CD4-positive, alpha-beta memory T cell (primary cell): Measurements from ENCODE around the gene KRTAP10-2. TPM values are rescaled to one million over a fixed set of nuclear protein-coding genes. Genes with fewer than 3 reads are reported as not detected.
"Not testable (repeated sequence)": the region's sequence is repeated elsewhere in the genome, so short reads cannot be mapped to it uniquely, and the experiment has no call there.

Source experiments
- CTCF ChIA-PET: fragments of 350-600 bp; sonication (Branson Sonifier 250); formaldehyde crosslinking; loops from one replicate; lab custom pipeline; 2021; ENCODE audit warnings: inconsistent platforms; ENCODE audit not compliant: partially characterized antibody; lab: Charles Lee
- POLR2A ChIA-PET: fragments of 350-600 bp; sonication (Branson Sonifier 250); formaldehyde crosslinking; loops from one replicate; lab custom pipeline; 2021; ENCODE audit not compliant: partially characterized antibody; lab: Charles Lee
- DNase-seq, 5 donors: peaks; one replicate each; pipeline versions ENCODE4 v3.0.0 to v3.0.0-alpha.2; 2020 to 2022; ENCODE audit warnings: mixed read lengths in 1 of 5
- H3K27ac ChIP-seq: one replicate; pipeline ENCODE4 v1.7.0; 2013; ENCODE audit warnings: low read depth, low read length
- H3K27me3 ChIP-seq: 2 replicates; pipeline ENCODE4 v1.7.0; 2013; ENCODE audit warnings: mild to moderate bottlenecking, low read length, moderate library complexity; ENCODE audit not compliant: insufficient read depth
- H3K36me3 ChIP-seq: 2 replicates; pipeline ENCODE4 v1.7.0; 2013; ENCODE audit warnings: mild to moderate bottlenecking, low read length, moderate library complexity; ENCODE audit not compliant: insufficient read depth
- H3K4me1 ChIP-seq: 2 replicates; pipeline ENCODE4 v1.7.0; 2013; ENCODE audit warnings: mild to moderate bottlenecking, low read length, moderate library complexity; ENCODE audit not compliant: insufficient read depth
- H3K4me3 ChIP-seq, 2 donors: one replicate each; pipeline ENCODE4 v1.7.0; 2013; ENCODE audit warnings: low read length in 2 of 2, mild to moderate bottlenecking in 1 of 2
- H3K9me3 ChIP-seq, 2 donors: one replicate each; pipeline ENCODE4 v1.7.0; 2013; ENCODE audit warnings: low read length in 2 of 2, control low read depth in 1 of 2; ENCODE audit not compliant: control insufficient read depth in 1 of 2
- H3K27ac Mint-ChIP-seq, 7 donors: one replicate each; pipeline ENCODE4 v1.8.0; 2020 to 2021; ENCODE audit warnings: mixed read lengths in 7 of 7, mild to moderate bottlenecking in 6 of 7, inconsistent platforms in 3 of 7, moderate library complexity in 3 of 7
- H3K27me3 Mint-ChIP-seq, 2 donors: one replicate each; pipeline ENCODE4 v1.8.0; 2020 to 2021; ENCODE audit warnings: mixed read lengths in 2 of 2
- H3K36me3 Mint-ChIP-seq, 2 donors: one replicate each; pipeline ENCODE4 v1.8.0; 2020 to 2021; ENCODE audit warnings: mixed read lengths in 2 of 2, inconsistent platforms in 1 of 2, mild to moderate bottlenecking in 1 of 2
- H3K4me1 Mint-ChIP-seq, 4 donors: one replicate each; pipeline ENCODE4 v1.8.0; 2020 to 2021; ENCODE audit warnings: mixed read lengths in 4 of 4, mild to moderate bottlenecking in 1 of 4
- H3K4me3 Mint-ChIP-seq, 8 donors: one replicate each; pipeline ENCODE4 v1.8.0; 2020 to 2021; ENCODE audit warnings: mixed read lengths in 8 of 8, mild to moderate bottlenecking in 7 of 8, moderate library complexity in 6 of 8, inconsistent platforms in 3 of 8
- H3K9me3 Mint-ChIP-seq, 8 donors: one replicate each; pipeline ENCODE4 v1.8.0; 2020 to 2021; ENCODE audit warnings: mixed read lengths in 8 of 8, mild to moderate bottlenecking in 5 of 8, inconsistent platforms in 3 of 8, moderate library complexity in 1 of 8
- intact Hi-C: fragments of 100-400 bp; cut with micrococcal nuclease; formaldehyde crosslinking; loops from one replicate; pipeline ENCODE4 v1.15.1; 2023
- polyA plus RNA-seq, 2 donors: library from polyadenylated mRNA; unstranded; fragments of 300-500 nt; fragmentation: Illumina TruSeq; gene quantifications; one replicate each; pipeline ENCODE4 v1.2.3, GENCODE V29; 2021
- total RNA-seq, 2 experiments: library from RNA; stranded (reverse); gene quantifications; one replicate each; pipeline ENCODE4 v1.2.3, GENCODE V29; 2021

KRTAP10-2 gene
- total and polyA plus RNA-seq, 4 experiments from 2014 or later = not detected

- H3K27me3 ChIP-seq = no peaks in the 10 kb centered on the region
- no peaks in the 10 kb centered on the region for H3K9me3 ChIP-seq
- H3K36me3 ChIP-seq = no peaks in the 10 kb centered on the region
- H3K36me3 Mint-ChIP-seq = peaks cover 7 to 16% of the 10 kb centered on the region in 2 donors
- H3K4me3 ChIP-seq = no peak overlapping the region
- intact Hi-C loops = no loop called here
- H3K27ac Mint-ChIP-seq = no peak overlapping the region
- ChIA-PET POLR2A (no interaction called here), CTCF (no interaction called here)
- DNase-seq = no peak
- H3K4me1 Mint-ChIP-seq = peaks cover 14 to 29% (median 22%) of the 10 kb centered on the region in 4 donors
- peaks cover 0 to 19% (median 12%) of the 10 kb centered on the region in 8 donors for H3K9me3 Mint-ChIP-seq
- H3K4me1 ChIP-seq = peaks cover 15% of the 10 kb centered on the region
- no peak overlapping the region for H3K4me3 Mint-ChIP-seq
- peaks cover 0 to 1% of the 10 kb centered on the region in 2 donors for H3K27me3 Mint-ChIP-seq
- H3K27ac ChIP-seq = no peak overlapping the region
Observed at GRCh38 chr21:44552136-44552535, 831 bp upstream of the KRTAP10-2 start.

GRCh38 chr21:44550807-44551206 lies 498 bp downstream of the KRTAP10-2 start:
- CTCF ChIA-PET = no interaction called here
- DNase-seq = no peak
- H3K36me3 ChIP-seq = no peaks in the 10 kb centered on the region
- Mint-ChIP-seq H3K4me3 (no peak overlapping the region), H3K9me3 (peaks cover 0 to 30% (median 22%) of the 10 kb centered on the region in 8 donors), H3K27me3 (peaks cover 0 to 1% of the 10 kb centered on the region in 2 donors), H3K4me1 (peaks cover 19 to 35% (median 27%) of the 10 kb centered on the region in 4 donors), H3K36me3 (peaks cover 13 to 22% of the 10 kb centered on the region in 2 donors), H3K27ac (peak overlapping the region in 1 of 7 donors; percentile 73)
- no peaks in the 10 kb centered on the region for H3K9me3 ChIP-seq
- POLR2A ChIA-PET = no interaction called here
- no peak overlapping the region for H3K4me3 ChIP-seq
- intact Hi-C loops = no loop called here
- H3K27ac ChIP-seq = no peak overlapping the region
- no peaks in the 10 kb centered on the region for H3K27me3 ChIP-seq
- H3K4me1 ChIP-seq = peaks cover 20% of the 10 kb centered on the region

GRCh38 chr21:44550285-44550684 lies 1.0 kb downstream of the KRTAP10-2 start:
- CTCF ChIA-PET, H3K36me3 ChIP-seq, H3K27me3 ChIP-seq, H3K27me3 Mint-ChIP-seq, H3K27ac ChIP-seq, H3K4me3 ChIP-seq, DNase-seq, H3K27ac Mint-ChIP-seq, H3K9me3 ChIP-seq, intact Hi-C loops: not testable (repeated sequence)
- Mint-ChIP-seq H3K36me3 (peaks cover 13 to 27% of the 10 kb centered on the region in 2 donors), H3K9me3 (peaks cover 0 to 35% (median 27%) of the 10 kb centered on the region in 8 donors), H3K4me3 (peak overlapping the region in 1 of 8 donors; percentile 29), H3K4me1 (peaks cover 19 to 35% (median 28%) of the 10 kb centered on the region in 4 donors)
- POLR2A ChIA-PET = interaction anchor here (0.6 kb wide), 1 partner anchor 536 kb away, joined by 3 read pairs; no protein-coding TSS in a partner anchor
- H3K4me1 ChIP-seq = peaks cover 20% of the 10 kb centered on the region

DNA sequence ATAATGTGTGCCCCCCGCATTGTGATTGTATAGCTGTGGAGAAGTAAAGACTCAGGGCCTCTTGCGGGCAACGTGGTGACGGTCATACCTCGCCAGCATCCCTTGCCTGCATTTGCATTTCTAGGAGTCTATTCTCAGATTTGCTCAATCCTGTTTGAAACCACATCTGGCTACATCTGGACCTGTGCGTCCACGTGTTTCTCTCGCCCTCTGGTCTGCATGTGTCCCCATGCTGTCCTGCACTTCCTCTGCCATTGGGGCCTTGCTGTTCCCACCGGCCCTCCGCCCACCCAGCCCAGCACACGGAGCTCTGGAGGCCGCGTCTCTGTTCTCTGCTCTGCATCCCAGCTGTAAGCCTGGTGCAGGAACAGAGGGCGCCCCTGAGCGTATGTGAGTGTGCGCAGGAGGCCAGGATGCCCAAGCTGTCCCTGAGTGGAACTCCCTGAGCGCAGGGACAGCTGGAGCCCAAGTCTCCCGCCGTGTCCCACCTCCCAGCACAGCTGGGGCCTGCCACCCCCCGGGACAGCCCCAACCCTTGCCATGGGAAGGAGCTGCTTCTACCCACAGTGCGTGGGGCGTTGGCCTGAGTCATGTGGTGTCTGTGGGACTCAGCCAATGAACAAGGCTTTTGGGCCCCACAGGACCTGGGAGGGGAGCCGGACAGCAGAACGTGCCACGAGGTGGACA lies 1.6 kb downstream of the KRTAP10-2 start:
- no peak overlapping the region for H3K4me3 Mint-ChIP-seq

DNA sequence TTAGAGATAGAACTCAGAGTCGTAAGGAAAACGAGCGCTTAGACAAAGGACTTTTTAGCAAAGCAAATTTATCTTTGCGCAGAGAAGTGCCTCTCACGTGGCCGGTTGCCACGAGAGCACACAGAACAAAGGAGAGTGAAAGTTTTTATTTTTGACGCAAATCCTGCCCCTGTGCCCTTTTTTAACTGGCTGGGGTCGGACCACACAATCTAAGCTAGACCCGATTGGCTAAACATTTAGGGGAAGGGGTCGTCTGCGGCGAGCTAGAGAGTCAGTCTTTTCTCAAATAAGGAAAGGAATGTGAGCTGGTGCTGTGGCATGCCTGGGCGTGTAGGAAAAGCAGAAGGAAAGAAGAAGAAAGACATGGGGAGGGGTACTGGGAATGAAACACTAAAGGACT lies 2.4 kb downstream of the KRTAP10-2 start:
- Mint-ChIP-seq H3K27me3 (no peaks in the 10 kb centered on the region), H3K9me3 (peaks cover 0 to 38% (median 27%) of the 10 kb centered on the region in 8 donors), H3K4me1 (peaks cover 19 to 35% (median 28%) of the 10 kb centered on the region in 4 donors), H3K36me3 (peaks cover 13 to 27% of the 10 kb centered on the region in 2 donors), H3K27ac (peak overlapping the region in 2 of 7 donors; percentile 41 to 54), H3K4me3 (peak overlapping the region in 2 of 8 donors; percentile 26 to 53)
- POLR2A ChIA-PET = interaction anchor here (3.1 kb wide), 1 partner anchor 109 kb away, joined by 36 read pairs; the partner anchor contains the start of gene KRTAP12-3
- intact Hi-C loops = loop anchor here (10.0 kb wide), 1 partner anchor 66 kb away; the partner anchor contains the start of gene KRTAP10-8
- CTCF ChIA-PET = no interaction called here
- Histone ChIP-seq H3K27ac (no peak overlapping the region), H3K27me3 (no peaks in the 10 kb centered on the region), H3K9me3 (no peaks in the 10 kb centered on the region), H3K4me1 (peaks cover 20% of the 10 kb centered on the region), H3K4me3 (no peak overlapping the region), H3K36me3 (no peaks in the 10 kb centered on the region)
- no peak for DNase-seq

More for the DNA sequence above, 1.6 kb downstream of the KRTAP10-2 start:
- ChIA-PET POLR2A (interaction anchor here (0.6 to 3.1 kb wide), 2 partner anchors 108 to 536 kb away, joined by 3 to 36 read pairs; partner anchors contain the start of gene KRTAP12-3), CTCF (no interaction called here)
- no peaks in the 10 kb centered on the region for H3K36me3 ChIP-seq
- DNase-seq = no peak
- Mint-ChIP-seq H3K4me1 (peaks cover 19 to 35% (median 28%) of the 10 kb centered on the region in 4 donors), H3K27me3 (no peaks in the 10 kb centered on the region), H3K27ac (peak overlapping the region in 1 of 7 donors; percentile 42), H3K36me3 (peaks cover 13 to 27% of the 10 kb centered on the region in 2 donors), H3K9me3 (peaks cover 0 to 36% (median 27%) of the 10 kb centered on the region in 8 donors)
- no peaks in the 10 kb centered on the region for H3K9me3 ChIP-seq
- H3K4me1 ChIP-seq = peaks cover 20% of the 10 kb centered on the region
- H3K4me3 ChIP-seq = no peak overlapping the region
- H3K27ac ChIP-seq = no peak overlapping the region
- H3K27me3 ChIP-seq = no peaks in the 10 kb centered on the region
- intact Hi-C loops = loop anchor here (10.0 kb wide), 1 partner anchor 65 kb away; the partner anchor contains the start of gene KRTAP10-8

GRCh38 chr21:44548381-44548780 lies 2.9 kb downstream of the KRTAP10-2 start:
- Histone ChIP-seq H3K36me3 (no peaks in the 10 kb centered on the region), H3K27me3 (no peaks in the 10 kb centered on the region), H3K4me1 (peaks cover 20% of the 10 kb centered on the region), H3K9me3 (no peaks in the 10 kb centered on the region), H3K27ac (no peak overlapping the region), H3K4me3 (no peak overlapping the region)
- H3K9me3 Mint-ChIP-seq = peaks cover 0 to 34% (median 26%) of the 10 kb centered on the region in 8 donors
- H3K4me3 Mint-ChIP-seq = peak overlapping the region in 6 of 8 donors; percentile 21 to 86 (median 65)
- POLR2A ChIA-PET = interaction anchor here (1.4 to 3.1 kb wide), 3 partner anchors 70 to 175 kb away, joined by 4 to 36 read pairs (median 28); partner anchors contain the start of gene KRTAP12-3
- intact Hi-C loops = loop anchor here (10.0 kb wide), 1 partner anchor 66 kb away; the partner anchor contains the start of gene KRTAP10-8
- H3K27me3 Mint-ChIP-seq = no peaks in the 10 kb centered on the region
- peak overlapping the region in 5 of 7 donors; percentile 41 to 96 (median 87) for H3K27ac Mint-ChIP-seq
- CTCF ChIA-PET = interaction anchor here (1.7 kb wide), 2 partner anchors 12 to 194 kb away, joined by 7 to 8 read pairs; no protein-coding TSS in a partner anchor
- no peak for DNase-seq
- H3K4me1 Mint-ChIP-seq = peaks cover 19 to 35% (median 28%) of the 10 kb centered on the region in 4 donors
- H3K36me3 Mint-ChIP-seq = peaks cover 13 to 27% of the 10 kb centered on the region in 2 donors
